ENCODE measurements around the gene PSMB9. TPM values are rescaled to one million over a fixed set of nuclear protein-coding genes. Genes with fewer than 3 reads are reported as not detected.
A peak's percentile ranks its signal among the peaks of the same experiment; 100 is the strongest.
"Not testable (repeated sequence)": the region's sequence is repeated elsewhere in the genome, so short reads cannot be mapped to it uniquely, and the experiment has no call there.

PSMB9 gene
- 20.3 and 29.8 TPM in 2 replicates for total RNA-seq

- Histone ChIP-seq H3K4me1 (ENCODE audit: insufficient read depth, low read length) (peaks cover 14% of the 10 kb centered on the region), H3K9me3 (ENCODE audit: low read depth, low read length) (no peaks in the 10 kb centered on the region), H2AFZ (ENCODE audit: low read length) (peak within 1 kb of the TSS; percentile 100), H3K4me3 (ENCODE audit: insufficient read depth, low read length) (peak within 1 kb of the TSS; percentile 92), H3K36me3 (ENCODE audit: insufficient read depth, low read length) (peaks cover 28% of the 10 kb centered on the region), H4K20me1 (ENCODE audit: insufficient read depth, low read length) (no peaks in the 10 kb centered on the region), H3K4me2 (ENCODE audit: insufficient read depth, low read length) (peak within 1 kb of the TSS; percentile 79), H3K27ac (ENCODE audit: low read depth, low read length) (peak within 1 kb of the TSS; percentile 92), H3K79me2 (ENCODE audit: insufficient read depth, low read length) (peaks cover 25% of the 10 kb centered on the region), H3K27me3 (ENCODE audit: insufficient read depth, low read length) (no peaks in the 10 kb centered on the region)
- peak; percentile 99 for DNase-seq (ENCODE audit: insufficient read length, low spot score, missing footprints)
- TF ChIP-seq CTCF (IDR thresholded peaks at IDR 0.05; ENCODE audit: extremely low read depth, low read depth, low read length), result peak; percentile 59
Measured at GRCh38 chr6:32853541-32854375, at the start of gene PSMB9, which contains the start of gene TAP1. PSMB9 (plus strand) TSS chr6:32854192; CDS start chr6:32854230, 38 bp downstream. TAP1 (minus strand) TSS chr6:32853704; CDS start chr6:32853636, 68 bp downstream.

- H3K27me3 ChIP-seq (ENCODE audit: insufficient read depth, low read length), result peaks cover 40% of the 10 kb centered on the region
- H4K20me1 ChIP-seq (ENCODE audit: insufficient read depth, low read length); H3K79me2 ChIP-seq (ENCODE audit: insufficient read depth, low read length); H3K4me2 ChIP-seq (ENCODE audit: insufficient read depth, low read length); H3K27ac ChIP-seq (ENCODE audit: low read depth, low read length); H3K4me3 ChIP-seq (ENCODE audit: insufficient read depth, low read length); H3K36me3 ChIP-seq (ENCODE audit: insufficient read depth, low read length); H2AFZ ChIP-seq (ENCODE audit: low read length); H3K4me1 ChIP-seq (ENCODE audit: insufficient read depth, low read length); H3K9me3 ChIP-seq (ENCODE audit: low read depth, low read length); DNase-seq (ENCODE audit: insufficient read length, low spot score, missing footprints): not testable (repeated sequence)
Measured at GRCh38 chr6:32805404-32805803, 48.6 kb upstream of the PSMB9 start.

GRCh38 chr6:32807020-32807580 lies 46.9 kb upstream of the PSMB9 start:
- Histone ChIP-seq H3K27me3 (ENCODE audit: insufficient read depth, low read length) (peaks cover 23% of the 10 kb centered on the region), H3K36me3 (ENCODE audit: insufficient read depth, low read length) (no peaks in the 10 kb centered on the region), H4K20me1 (ENCODE audit: insufficient read depth, low read length) (no peaks in the 10 kb centered on the region), H3K79me2 (ENCODE audit: insufficient read depth, low read length) (no peaks in the 10 kb centered on the region), H3K4me3 (ENCODE audit: insufficient read depth, low read length) (no peak overlapping the region), H2AFZ (ENCODE audit: low read length) (no peak overlapping the region), H3K4me2 (ENCODE audit: insufficient read depth, low read length) (no peak overlapping the region), H3K4me1 (ENCODE audit: insufficient read depth, low read length) (peaks cover 2% of the 10 kb centered on the region), H3K27ac (ENCODE audit: low read depth, low read length) (no peak overlapping the region), H3K9me3 (ENCODE audit: low read depth, low read length) (no peaks in the 10 kb centered on the region)
- no peak for TF ChIP-seq CTCF (IDR thresholded peaks at IDR 0.05; ENCODE audit: extremely low read depth, low read depth, low read length)
- no peak for DNase-seq (ENCODE audit: insufficient read length, low spot score, missing footprints)

- H3K79me2 ChIP-seq (ENCODE audit: insufficient read depth, low read length), result no peaks in the 10 kb centered on the region
- H3K27ac ChIP-seq (ENCODE audit: low read depth, low read length), result no peak overlapping the region
- no peak overlapping the region for H3K4me3 ChIP-seq (ENCODE audit: insufficient read depth, low read length)
- no peaks in the 10 kb centered on the region for H3K9me3 ChIP-seq (ENCODE audit: low read depth, low read length)
- H4K20me1 ChIP-seq (ENCODE audit: insufficient read depth, low read length), result no peaks in the 10 kb centered on the region
- H3K27me3 ChIP-seq (ENCODE audit: insufficient read depth, low read length), result peaks cover 13% of the 10 kb centered on the region
- TF ChIP-seq CTCF (IDR thresholded peaks at IDR 0.05; ENCODE audit: extremely low read depth, low read depth, low read length), result no peak
- H2AFZ ChIP-seq (ENCODE audit: low read length), result no peak overlapping the region
- H3K4me1 ChIP-seq (ENCODE audit: insufficient read depth, low read length), result peaks cover 2% of the 10 kb centered on the region
- no peaks in the 10 kb centered on the region for H3K36me3 ChIP-seq (ENCODE audit: insufficient read depth, low read length)
- H3K4me2 ChIP-seq (ENCODE audit: insufficient read depth, low read length), result no peak overlapping the region
- no peak for DNase-seq (ENCODE audit: insufficient read length, low spot score, missing footprints)
Measured at GRCh38 chr6:32809171-32809570, 44.8 kb upstream of the PSMB9 start.
